ENCODE results near the gene UGGT1.

DNA sequence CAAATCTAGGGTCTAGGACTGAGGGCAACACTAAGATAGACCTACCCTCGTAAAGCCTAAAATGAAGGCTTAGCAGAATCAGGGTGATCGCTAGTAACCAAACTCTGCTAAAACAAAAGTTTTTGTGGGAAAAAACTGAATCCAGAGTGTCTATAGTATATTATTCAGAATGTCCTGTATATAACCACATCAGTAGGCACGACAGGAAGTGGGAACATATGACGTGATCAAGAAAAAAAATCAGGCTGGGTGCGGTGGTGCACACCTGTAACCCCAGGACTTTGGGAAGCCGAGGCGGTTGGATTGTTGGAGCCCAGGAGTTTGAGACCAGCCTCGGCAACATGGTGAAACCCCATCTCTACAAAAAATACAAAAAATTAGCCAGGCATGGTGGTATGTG lies 106.1 kb downstream of the UGGT1 start:
- TF ChIP-seq, protein P1, sequence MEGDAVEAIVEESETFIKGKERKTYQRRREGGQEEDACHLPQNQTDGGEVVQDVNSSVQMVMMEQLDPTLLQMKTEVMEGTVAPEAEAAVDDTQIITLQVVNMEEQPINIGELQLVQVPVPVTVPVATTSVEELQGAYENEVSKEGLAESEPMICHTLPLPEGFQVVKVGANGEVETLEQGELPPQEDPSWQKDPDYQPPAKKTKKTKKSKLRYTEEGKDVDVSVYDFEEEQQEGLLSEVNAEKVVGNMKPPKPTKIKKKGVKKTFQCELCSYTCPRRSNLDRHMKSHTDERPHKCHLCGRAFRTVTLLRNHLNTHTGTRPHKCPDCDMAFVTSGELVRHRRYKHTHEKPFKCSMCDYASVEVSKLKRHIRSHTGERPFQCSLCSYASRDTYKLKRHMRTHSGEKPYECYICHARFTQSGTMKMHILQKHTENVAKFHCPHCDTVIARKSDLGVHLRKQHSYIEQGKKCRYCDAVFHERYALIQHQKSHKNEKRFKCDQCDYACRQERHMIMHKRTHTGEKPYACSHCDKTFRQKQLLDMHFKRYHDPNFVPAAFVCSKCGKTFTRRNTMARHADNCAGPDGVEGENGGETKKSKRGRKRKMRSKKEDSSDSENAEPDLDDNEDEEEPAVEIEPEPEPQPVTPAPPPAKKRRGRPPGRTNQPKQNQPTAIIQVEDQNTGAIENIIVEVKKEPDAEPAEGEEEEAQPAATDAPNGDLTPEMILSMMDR (IDR thresholded peaks at IDR 0.05 in 8 of 11, conservative IDR thresholded peaks at IDR 0.05 in 3 of 11), result no peak
- TF ChIP-seq POLR2A (IDR thresholded peaks at IDR 0.05), result no peak
- TF ChIP-seq POLR2AphosphoS5 (IDR thresholded peaks at IDR 0.05), result no peak

All from spleen (tissue), 7 donors.